Esophagus squamous epithelium (tissue), 5 donors: ENCODE results near the gene RPS6KB2. TPM values are rescaled to one million over a fixed set of nuclear protein-coding genes. Genes with fewer than 3 reads are reported as not detected.

Experiments used
- DNase-seq: peaks from one replicate; lab custom pipeline; 2025; lab: John Stamatoyannopoulos, UW
- H3K27ac ChIP-seq, 4 donors: fragments of 200-600 bp; sonication (generic); one replicate each; pipeline ENCODE4 v1.5.1; 2016 to 2019; ENCODE audit warnings: mild to moderate bottlenecking in 1 of 4
- H3K27me3 ChIP-seq, 4 donors: fragments of 200-600 bp; sonication (generic); 1 replicate in 3 of 4; 2 replicates in 1 of 4; pipeline versions ENCODE4 v1.5.1 to v1.6.0; 2017 to 2021; ENCODE audit warnings: antibody characterized with exemption in 1 of 4
- H3K36me3 ChIP-seq, 3 donors: fragments of 200-600 bp; sonication (generic); one replicate each; pipeline ENCODE4 v1.5.1; 2016 to 2019
- H3K4me1 ChIP-seq, 3 donors: fragments of 200-600 bp; sonication (generic); one replicate each; pipeline ENCODE4 v1.5.1; 2017 to 2019
- H3K4me3 ChIP-seq, 4 donors: fragments of 200-600 bp; sonication (generic); 1 replicate in 3 of 4; 2 replicates in 1 of 4; pipeline ENCODE4 v1.5.1; 2016 to 2019; ENCODE audit warnings: mild to moderate bottlenecking in 2 of 4, moderate library complexity in 1 of 4
- H3K9me3 ChIP-seq, 3 donors: fragments of 200-600 bp; sonication (generic); one replicate each; pipeline ENCODE4 v1.5.1; 2016 to 2019
- POLR2A ChIP-seq, 4 donors: fragments of 450-650 bp; IDR thresholded peaks; one replicate each; pipeline ENCODE4 v1.6.1; 2017; ENCODE audit warnings: antibody characterized with exemption in 4 of 4, mild to moderate bottlenecking in 4 of 4, moderate library complexity in 3 of 4
- WGBS, 2 donors: methylation state at CpG; one replicate each; pipeline ENCODE4 v1.1.5; 2018; 5-methylcytosine and 5-hydroxymethylcytosine counted together
- intact Hi-C: fragments of 100-400 bp; cut with DNase I; formaldehyde crosslinking; loops from one replicate; pipeline ENCODE4 v1.15.0; 2022
- total RNA-seq, 4 donors: library from RNA; depleted of rRNA; stranded (reverse); fragments of >200 nt; gene quantifications; one replicate each; pipeline ENCODE4 v1.1.0, GENCODE V29; 2016
- TF ChIP-seq, protein P1 (sequence below), 6 experiments: fragments of 450-650 bp in 4 of 6; fragments of 200-600 bp in 2 of 6; sonication (generic) in 2 of 6; IDR thresholded peaks; one replicate each; pipeline ENCODE4 v1.5.1; 2016 to 2019; ENCODE audit warnings: antibody characterized with exemption in 6 of 6, mild to moderate bottlenecking in 4 of 6, moderate library complexity in 4 of 6
- donor health status: DM: yes; HTN: yes; CAD: no.

The RPS6KB2 gene
- total RNA-seq, 4 donors from 2014 or later = 67.5 to 121 (median 113) TPM

DNA sequence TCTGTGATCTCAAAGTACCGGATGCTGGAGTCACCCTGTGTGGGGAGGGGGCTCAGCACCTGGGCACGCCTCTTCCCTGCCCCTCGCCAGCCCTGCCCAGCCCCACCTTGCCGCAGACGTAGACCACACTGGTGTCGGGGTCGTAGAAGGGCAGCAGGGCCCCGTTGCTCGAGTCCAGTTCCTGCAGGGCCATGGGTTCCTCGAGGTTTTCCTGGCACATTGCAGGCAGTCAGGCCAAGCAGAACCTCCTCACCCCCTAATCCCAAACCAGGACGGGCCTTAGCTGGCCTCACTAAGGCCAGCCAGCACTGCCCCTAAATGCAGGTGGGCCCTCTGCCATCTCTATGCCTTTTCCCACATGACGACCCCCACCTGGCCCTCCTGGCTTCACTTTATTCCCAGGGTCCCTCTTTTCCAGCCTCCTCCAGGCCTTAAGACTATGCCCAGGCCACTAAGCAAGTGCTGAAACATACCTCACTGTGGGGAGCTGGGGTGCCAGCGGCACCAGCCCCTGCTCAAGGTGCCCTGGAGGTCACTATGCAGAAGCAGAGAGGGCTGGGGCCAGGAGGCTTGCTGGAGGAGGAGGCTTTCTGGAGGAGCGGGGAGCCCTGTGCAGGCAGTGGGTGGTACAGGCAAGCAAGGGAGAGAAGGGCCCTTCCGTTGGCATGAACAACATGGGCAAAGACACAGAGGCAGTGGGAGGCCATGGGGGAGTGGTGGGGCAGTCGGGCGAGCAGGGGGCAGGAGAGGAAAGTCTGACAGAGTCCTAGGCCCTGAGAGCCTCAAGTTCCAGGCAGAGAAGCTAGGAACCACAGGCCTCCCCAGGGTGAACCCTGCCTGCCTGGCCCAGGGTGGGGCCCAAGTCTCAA, 12.2 kb downstream of the RPS6KB2 start:
- peak overlapping the region; percentile 6 to 84 (median 66) for H3K27ac ChIP-seq

DNA sequence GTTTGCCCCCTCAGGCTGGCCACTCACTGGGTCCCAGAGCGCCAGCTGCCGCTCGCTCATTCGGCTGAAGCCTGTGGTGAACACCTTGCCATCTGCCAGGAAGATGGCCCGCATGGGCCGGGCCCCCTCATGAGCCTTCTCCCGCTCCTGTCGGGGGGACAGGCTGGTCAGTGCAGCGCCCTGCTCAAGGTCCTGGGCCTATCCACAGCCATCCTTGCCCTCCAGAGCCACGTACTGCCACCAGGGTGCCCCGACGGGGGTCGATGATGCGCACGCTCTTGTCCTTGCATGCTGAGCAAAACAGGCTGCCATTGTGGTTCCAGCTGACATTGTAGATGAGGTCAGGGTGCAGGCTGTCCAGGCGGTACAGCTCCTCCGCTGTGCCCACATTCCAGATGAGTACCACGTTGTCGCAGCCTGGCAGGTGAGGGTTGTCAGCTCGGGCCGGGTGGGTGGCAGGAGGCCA, 12.8 kb downstream of the RPS6KB2 start:
- DNase-seq = no peak
- Histone ChIP-seq H3K36me3 (peaks cover 19 to 60% (median 22%) of the 10 kb centered on the region in 3 donors), H3K27ac (peak overlapping the region in 3 of 4 donors; percentile 53 to 84 (median 79)), H3K9me3 (no peaks in the 10 kb centered on the region), H3K27me3 (no peaks in the 10 kb centered on the region), H3K4me3 (no peak overlapping the region), H3K4me1 (peaks cover 39 to 82% (median 47%) of the 10 kb centered on the region in 3 donors)
- TF ChIP-seq, protein P1, sequence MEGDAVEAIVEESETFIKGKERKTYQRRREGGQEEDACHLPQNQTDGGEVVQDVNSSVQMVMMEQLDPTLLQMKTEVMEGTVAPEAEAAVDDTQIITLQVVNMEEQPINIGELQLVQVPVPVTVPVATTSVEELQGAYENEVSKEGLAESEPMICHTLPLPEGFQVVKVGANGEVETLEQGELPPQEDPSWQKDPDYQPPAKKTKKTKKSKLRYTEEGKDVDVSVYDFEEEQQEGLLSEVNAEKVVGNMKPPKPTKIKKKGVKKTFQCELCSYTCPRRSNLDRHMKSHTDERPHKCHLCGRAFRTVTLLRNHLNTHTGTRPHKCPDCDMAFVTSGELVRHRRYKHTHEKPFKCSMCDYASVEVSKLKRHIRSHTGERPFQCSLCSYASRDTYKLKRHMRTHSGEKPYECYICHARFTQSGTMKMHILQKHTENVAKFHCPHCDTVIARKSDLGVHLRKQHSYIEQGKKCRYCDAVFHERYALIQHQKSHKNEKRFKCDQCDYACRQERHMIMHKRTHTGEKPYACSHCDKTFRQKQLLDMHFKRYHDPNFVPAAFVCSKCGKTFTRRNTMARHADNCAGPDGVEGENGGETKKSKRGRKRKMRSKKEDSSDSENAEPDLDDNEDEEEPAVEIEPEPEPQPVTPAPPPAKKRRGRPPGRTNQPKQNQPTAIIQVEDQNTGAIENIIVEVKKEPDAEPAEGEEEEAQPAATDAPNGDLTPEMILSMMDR (IDR thresholded peaks at IDR 0.05) = no peak
- TF ChIP-seq POLR2A (IDR thresholded peaks at IDR 0.05) = no peak
- 78 to 87% methylated on average over 5 to 8 of the region's 21 CpGs for WGBS, 2 donors
- intact Hi-C loops = no loop called here

More for the DNA sequence above, 12.2 kb downstream of the RPS6KB2 start:
- H3K4me1 ChIP-seq = peaks cover 43 to 88% (median 53%) of the 10 kb centered on the region in 3 donors
- no peaks in the 10 kb centered on the region for H3K27me3 ChIP-seq
- 70 to 90% methylated on average over 2 to 6 of the region's 17 CpGs for whole genome bisulfite sequencing, 2 donors
- TF ChIP-seq, protein P1 (IDR thresholded peaks at IDR 0.05) = no peak
- no peak for TF ChIP-seq POLR2A (IDR thresholded peaks at IDR 0.05)
- DNase-seq = no peak
- H3K9me3 ChIP-seq = no peaks in the 10 kb centered on the region
- peak overlapping the region in 1 of 4 donors; percentile 12 for H3K4me3 ChIP-seq
- intact Hi-C loops = no loop called here
- H3K36me3 ChIP-seq = peaks cover 19 to 67% (median 28%) of the 10 kb centered on the region in 3 donors

DNA sequence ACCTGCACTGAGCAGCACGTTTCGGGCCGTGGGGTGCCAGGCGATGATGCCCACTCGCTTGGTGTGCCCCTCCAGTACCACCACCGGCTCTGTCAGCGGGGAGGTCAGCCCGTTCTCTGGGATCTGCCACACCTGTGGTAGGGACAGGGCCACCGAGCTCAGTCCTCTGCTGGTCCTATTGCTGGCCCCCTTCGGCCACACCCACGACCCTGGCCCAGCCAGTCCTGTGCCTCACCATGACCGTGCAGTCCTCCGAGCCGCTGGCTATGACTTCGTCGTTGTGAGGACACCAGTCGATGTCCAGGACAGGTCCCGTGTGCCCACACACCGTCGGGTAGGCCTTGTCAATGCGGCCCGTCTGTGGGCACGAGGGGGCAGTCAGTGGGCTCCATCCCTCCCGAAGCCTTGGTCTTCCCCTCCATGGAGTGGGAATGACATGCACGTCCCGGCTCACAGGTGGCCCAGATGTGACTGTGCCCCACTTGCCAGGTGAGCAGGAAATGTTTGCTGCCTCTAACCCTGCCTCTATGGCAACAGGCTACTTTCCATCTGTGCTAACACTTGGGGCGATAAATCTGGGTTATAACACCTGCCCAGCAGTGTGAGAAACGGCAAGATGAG, 13.5 kb downstream of the RPS6KB2 start:
- Histone ChIP-seq H3K9me3 (no peaks in the 10 kb centered on the region), H3K4me1 (peaks cover 39 to 75% (median 40%) of the 10 kb centered on the region in 3 donors), H3K36me3 (peaks cover 17 to 55% (median 22%) of the 10 kb centered on the region in 3 donors), H3K27me3 (no peaks in the 10 kb centered on the region), H3K27ac (peak overlapping the region in 2 of 4 donors; percentile 96), H3K4me3 (peak overlapping the region in 2 of 4 donors; percentile 89 to 94)
- TF ChIP-seq, protein P1 (IDR thresholded peaks at IDR 0.05) = no peak
- no peak for TF ChIP-seq POLR2A (IDR thresholded peaks at IDR 0.05)
- DNase-seq = no peak
- intact Hi-C loops = no loop called here
- WGBS, 2 donors = 40 to 88% methylated on average over 2 to 3 of the region's 28 CpGs

DNA sequence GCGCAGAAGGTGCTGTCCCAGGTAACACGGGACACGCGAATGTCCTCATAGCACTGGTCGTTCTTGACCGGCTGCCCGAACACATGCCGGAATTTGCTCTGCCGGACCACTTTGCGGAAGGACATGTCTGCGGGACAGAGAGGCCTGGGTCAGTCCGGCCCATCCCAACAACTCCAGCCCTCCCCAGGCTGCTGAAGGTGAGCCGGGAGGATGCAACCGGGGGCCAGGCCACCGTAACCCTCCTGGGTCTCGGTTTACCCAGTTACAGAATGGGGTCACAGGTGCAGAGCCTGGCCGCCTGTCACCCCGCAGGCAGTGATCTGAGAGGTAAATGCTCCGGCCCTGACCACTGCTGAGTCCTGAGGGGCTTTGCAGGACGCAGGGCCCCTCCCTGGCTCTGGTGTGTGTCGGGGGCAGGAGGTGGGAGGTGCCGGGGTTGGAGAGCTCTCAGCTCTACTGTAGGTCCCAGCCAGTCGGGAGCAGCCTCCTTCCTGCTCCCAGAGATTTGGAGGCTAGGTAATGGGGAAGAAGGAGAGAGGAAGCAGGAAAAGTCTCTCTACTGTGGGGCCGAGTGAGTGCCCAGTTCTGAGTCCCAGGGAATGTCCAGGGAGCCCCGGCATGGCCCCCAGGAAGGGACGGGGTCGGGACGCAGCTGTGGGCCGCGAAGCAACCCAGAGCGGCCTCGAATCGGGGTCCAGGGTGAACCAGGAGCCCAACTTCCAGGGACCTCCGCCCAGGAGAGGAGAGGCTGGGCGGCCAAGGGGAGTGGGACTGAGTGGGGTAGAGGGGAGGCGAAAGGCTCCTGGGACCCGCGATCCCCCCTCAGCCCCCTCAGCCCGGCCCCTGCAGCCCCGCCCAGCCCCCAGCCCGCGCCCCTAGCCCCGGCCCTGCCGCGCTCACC, 14.5 kb downstream of the RPS6KB2 start:
- TF ChIP-seq, protein P1 (IDR thresholded peaks at IDR 0.05) = no peak
- TF ChIP-seq POLR2A (IDR thresholded peaks at IDR 0.05) = no peak
- H3K27me3 ChIP-seq = no peaks in the 10 kb centered on the region
- H3K4me1 ChIP-seq = peaks cover 39 to 67% (median 40%) of the 10 kb centered on the region in 3 donors
- H3K36me3 ChIP-seq = peaks cover 15 to 46% (median 20%) of the 10 kb centered on the region in 3 donors
- 90% methylated on average over 4 of the region's 45 CpGs; no CpG with 5 or more reads in 1 of the 2 donors for WGBS, 2 donors
- intact Hi-C loops = no loop called here
- no peak for DNase-seq
- H3K9me3 ChIP-seq = no peaks in the 10 kb centered on the region
- H3K4me3 ChIP-seq = peak overlapping the region; percentile 67 to 94 (median 83)
- peak overlapping the region; percentile 92 to 96 (median 95) for H3K27ac ChIP-seq
